ENCODE data around the gene PAXX.

PAXX gene

GRCh38 chr9:136955202-136955942 lies 36.9 kb upstream of the PAXX start:
- Histone ChIP-seq H3K36me3 (ENCODE audit: control insufficient read depth in 2 of 2, insufficient read depth in 2 of 2, low read length in 2 of 2) (no peaks in the 10 kb centered on the region), H3K27ac (ENCODE audit: low read length) (no peak overlapping the region), H3K27me3 (ENCODE audit: control insufficient read depth in 1 of 2, insufficient read depth in 2 of 2, low read length in 2 of 2) (no peaks in the 10 kb centered on the region), H3K4me3 (ENCODE audit: low read length in 2 of 2) (no peak overlapping the region), H3K9ac (ENCODE audit: low read length in 2 of 2) (no peak overlapping the region), H3K9me3 (ENCODE audit: control insufficient read depth in 2 of 2, low read length in 2 of 2) (no peaks in the 10 kb centered on the region), H3K4me1 (ENCODE audit: control insufficient read depth, insufficient read depth, low read length) (peaks cover 4% of the 10 kb centered on the region)

- Histone ChIP-seq H3K9ac (ENCODE audit: low read length in 2 of 2) (no peak overlapping the region), H3K36me3 (ENCODE audit: control insufficient read depth in 2 of 2, insufficient read depth in 2 of 2, low read length in 2 of 2) (no peaks in the 10 kb centered on the region), H3K27ac (ENCODE audit: low read length) (no peak overlapping the region), H3K9me3 (ENCODE audit: control insufficient read depth in 2 of 2, low read length in 2 of 2) (no peaks in the 10 kb centered on the region), H3K27me3 (ENCODE audit: control insufficient read depth in 1 of 2, insufficient read depth in 2 of 2, low read length in 2 of 2) (no peaks in the 10 kb centered on the region), H3K4me1 (ENCODE audit: control insufficient read depth, insufficient read depth, low read length) (no peaks in the 10 kb centered on the region), H3K4me3 (ENCODE audit: low read length in 2 of 2) (no peak overlapping the region)
These were observed 36.3 kb upstream of the PAXX start for GRCh38 chr9:136955943-136956335.

- no peaks in the 10 kb centered on the region for H3K4me1 ChIP-seq (ENCODE audit: control insufficient read depth, insufficient read depth, low read length)
- H3K9ac ChIP-seq (ENCODE audit: low read length in 2 of 2): no peak overlapping the region
- no peaks in the 10 kb centered on the region for H3K27me3 ChIP-seq (ENCODE audit: control insufficient read depth in 1 of 2, insufficient read depth in 2 of 2, low read length in 2 of 2)
- no peak overlapping the region for H3K4me3 ChIP-seq (ENCODE audit: low read length in 2 of 2)
- H3K36me3 ChIP-seq (ENCODE audit: control insufficient read depth in 2 of 2, insufficient read depth in 2 of 2, low read length in 2 of 2): no peaks in the 10 kb centered on the region
- no peak overlapping the region for H3K27ac ChIP-seq (ENCODE audit: low read length)
- H3K9me3 ChIP-seq (ENCODE audit: control insufficient read depth in 2 of 2, low read length in 2 of 2): no peaks in the 10 kb centered on the region
These were observed 35.6 kb upstream of the PAXX start for GRCh38 chr9:136956604-136957003.

GRCh38 chr9:136957461-136957860 lies 34.8 kb upstream of the PAXX start:
- Histone ChIP-seq H3K4me1 (ENCODE audit: control insufficient read depth, insufficient read depth, low read length) (peaks cover 2% of the 10 kb centered on the region), H3K9ac (ENCODE audit: low read length in 2 of 2) (no peak overlapping the region), H3K36me3 (ENCODE audit: control insufficient read depth in 2 of 2, insufficient read depth in 2 of 2, low read length in 2 of 2) (no peaks in the 10 kb centered on the region), H3K27me3 (ENCODE audit: control insufficient read depth in 1 of 2, insufficient read depth in 2 of 2, low read length in 2 of 2) (no peaks in the 10 kb centered on the region), H3K27ac (ENCODE audit: low read length) (no peak overlapping the region), H3K9me3 (ENCODE audit: control insufficient read depth in 2 of 2, low read length in 2 of 2) (no peaks in the 10 kb centered on the region), H3K4me3 (ENCODE audit: low read length in 2 of 2) (no peak overlapping the region)

GRCh38 chr9:136957901-136958300 lies 34.3 kb upstream of the PAXX start:
- H3K36me3 ChIP-seq (ENCODE audit: control insufficient read depth in 2 of 2, insufficient read depth in 2 of 2, low read length in 2 of 2): no peaks in the 10 kb centered on the region
- no peak overlapping the region for H3K9ac ChIP-seq (ENCODE audit: low read length in 2 of 2)
- H3K4me3 ChIP-seq (ENCODE audit: low read length in 2 of 2): no peak overlapping the region
- no peaks in the 10 kb centered on the region for H3K9me3 ChIP-seq (ENCODE audit: control insufficient read depth in 2 of 2, low read length in 2 of 2)
- H3K27me3 ChIP-seq (ENCODE audit: control insufficient read depth in 1 of 2, insufficient read depth in 2 of 2, low read length in 2 of 2): no peaks in the 10 kb centered on the region
- H3K27ac ChIP-seq (ENCODE audit: low read length): no peak overlapping the region
- H3K4me1 ChIP-seq (ENCODE audit: control insufficient read depth, insufficient read depth, low read length): peaks cover 2% of the 10 kb centered on the region

GRCh38 chr9:136958473-136958872 lies 33.7 kb upstream of the PAXX start:
- Histone ChIP-seq H3K4me1 (ENCODE audit: control insufficient read depth, insufficient read depth, low read length) (peaks cover 2% of the 10 kb centered on the region), H3K36me3 (ENCODE audit: control insufficient read depth in 2 of 2, insufficient read depth in 2 of 2, low read length in 2 of 2) (no peaks in the 10 kb centered on the region), H3K27ac (ENCODE audit: low read length) (no peak overlapping the region), H3K9ac (ENCODE audit: low read length in 2 of 2) (no peak overlapping the region), H3K9me3 (ENCODE audit: control insufficient read depth in 2 of 2, low read length in 2 of 2) (no peaks in the 10 kb centered on the region), H3K4me3 (ENCODE audit: low read length in 2 of 2) (no peak overlapping the region), H3K27me3 (ENCODE audit: control insufficient read depth in 1 of 2, insufficient read depth in 2 of 2, low read length in 2 of 2) (no peaks in the 10 kb centered on the region)

GRCh38 chr9:136958898-136959850 lies 33.0 kb upstream of the PAXX start:
- H3K27ac ChIP-seq (ENCODE audit: low read length): no peak overlapping the region
- H3K4me3 ChIP-seq (ENCODE audit: low read length in 2 of 2): no peak overlapping the region
- no peaks in the 10 kb centered on the region for H3K9me3 ChIP-seq (ENCODE audit: control insufficient read depth in 2 of 2, low read length in 2 of 2)
- peaks cover 2% of the 10 kb centered on the region for H3K4me1 ChIP-seq (ENCODE audit: control insufficient read depth, insufficient read depth, low read length)
- H3K9ac ChIP-seq (ENCODE audit: low read length in 2 of 2): no peak overlapping the region
- H3K27me3 ChIP-seq (ENCODE audit: control insufficient read depth in 1 of 2, insufficient read depth in 2 of 2, low read length in 2 of 2): no peaks in the 10 kb centered on the region
- H3K36me3 ChIP-seq (ENCODE audit: control insufficient read depth in 2 of 2, insufficient read depth in 2 of 2, low read length in 2 of 2): no peaks in the 10 kb centered on the region

GRCh38 chr9:136960212-136960937 lies 31.8 kb upstream of the PAXX start:
- H3K9ac ChIP-seq (ENCODE audit: low read length in 2 of 2): no peak overlapping the region

GRCh38 chr9:136960938-136961275 lies 31.3 kb upstream of the PAXX start:
- no peaks in the 10 kb centered on the region for H3K9me3 ChIP-seq (ENCODE audit: control insufficient read depth in 2 of 2, low read length in 2 of 2)
- no peak overlapping the region for H3K27ac ChIP-seq (ENCODE audit: low read length)
- H3K4me1 ChIP-seq (ENCODE audit: control insufficient read depth, insufficient read depth, low read length): peaks cover 2% of the 10 kb centered on the region
- no peaks in the 10 kb centered on the region for H3K36me3 ChIP-seq (ENCODE audit: control insufficient read depth in 2 of 2, insufficient read depth in 2 of 2, low read length in 2 of 2)
- H3K9ac ChIP-seq (ENCODE audit: low read length in 2 of 2): no peak overlapping the region
- H3K4me3 ChIP-seq (ENCODE audit: low read length in 2 of 2): no peak overlapping the region
- H3K27me3 ChIP-seq (ENCODE audit: control insufficient read depth in 1 of 2, insufficient read depth in 2 of 2, low read length in 2 of 2): no peaks in the 10 kb centered on the region

More at GRCh38 chr9:136960212-136960937, 31.8 kb upstream of the PAXX start:
- H3K27ac ChIP-seq (ENCODE audit: low read length): no peak overlapping the region
- H3K36me3 ChIP-seq (ENCODE audit: control insufficient read depth in 2 of 2, insufficient read depth in 2 of 2, low read length in 2 of 2): no peaks in the 10 kb centered on the region
- no peak overlapping the region for H3K4me3 ChIP-seq (ENCODE audit: low read length in 2 of 2)
- peaks cover 2% of the 10 kb centered on the region for H3K4me1 ChIP-seq (ENCODE audit: control insufficient read depth, insufficient read depth, low read length)
- H3K27me3 ChIP-seq (ENCODE audit: control insufficient read depth in 1 of 2, insufficient read depth in 2 of 2, low read length in 2 of 2): no peaks in the 10 kb centered on the region
- no peaks in the 10 kb centered on the region for H3K9me3 ChIP-seq (ENCODE audit: control insufficient read depth in 2 of 2, low read length in 2 of 2)

- Histone ChIP-seq H3K27ac (ENCODE audit: low read length) (no peak overlapping the region), H3K9me3 (ENCODE audit: control insufficient read depth in 2 of 2, low read length in 2 of 2) (no peaks in the 10 kb centered on the region), H3K9ac (ENCODE audit: low read length in 2 of 2) (no peak overlapping the region), H3K4me1 (ENCODE audit: control insufficient read depth, insufficient read depth, low read length) (peaks cover 2% of the 10 kb centered on the region), H3K36me3 (ENCODE audit: control insufficient read depth in 2 of 2, insufficient read depth in 2 of 2, low read length in 2 of 2) (no peaks in the 10 kb centered on the region), H3K27me3 (ENCODE audit: control insufficient read depth in 1 of 2, insufficient read depth in 2 of 2, low read length in 2 of 2) (peaks cover 0 to 3% of the 10 kb centered on the region in 2 donors), H3K4me3 (ENCODE audit: low read length in 2 of 2) (no peak overlapping the region)
These were observed 30.8 kb upstream of the PAXX start for GRCh38 chr9:136961279-136962065.

All from stomach smooth muscle (tissue), 2 donors.